Islet precursor cell (in vitro differentiated cells): ENCODE measurements around the gene PANK2.
"Not testable (repeated sequence)": the region's sequence is repeated elsewhere in the genome, so short reads cannot be mapped to it uniquely, and the experiment has no call there.

ENCODE experiments used
- DNase-seq: peaks from one replicate; pipeline ENCODE4 v3.0.0-alpha.2; 2018

PANK2 gene

DNA sequence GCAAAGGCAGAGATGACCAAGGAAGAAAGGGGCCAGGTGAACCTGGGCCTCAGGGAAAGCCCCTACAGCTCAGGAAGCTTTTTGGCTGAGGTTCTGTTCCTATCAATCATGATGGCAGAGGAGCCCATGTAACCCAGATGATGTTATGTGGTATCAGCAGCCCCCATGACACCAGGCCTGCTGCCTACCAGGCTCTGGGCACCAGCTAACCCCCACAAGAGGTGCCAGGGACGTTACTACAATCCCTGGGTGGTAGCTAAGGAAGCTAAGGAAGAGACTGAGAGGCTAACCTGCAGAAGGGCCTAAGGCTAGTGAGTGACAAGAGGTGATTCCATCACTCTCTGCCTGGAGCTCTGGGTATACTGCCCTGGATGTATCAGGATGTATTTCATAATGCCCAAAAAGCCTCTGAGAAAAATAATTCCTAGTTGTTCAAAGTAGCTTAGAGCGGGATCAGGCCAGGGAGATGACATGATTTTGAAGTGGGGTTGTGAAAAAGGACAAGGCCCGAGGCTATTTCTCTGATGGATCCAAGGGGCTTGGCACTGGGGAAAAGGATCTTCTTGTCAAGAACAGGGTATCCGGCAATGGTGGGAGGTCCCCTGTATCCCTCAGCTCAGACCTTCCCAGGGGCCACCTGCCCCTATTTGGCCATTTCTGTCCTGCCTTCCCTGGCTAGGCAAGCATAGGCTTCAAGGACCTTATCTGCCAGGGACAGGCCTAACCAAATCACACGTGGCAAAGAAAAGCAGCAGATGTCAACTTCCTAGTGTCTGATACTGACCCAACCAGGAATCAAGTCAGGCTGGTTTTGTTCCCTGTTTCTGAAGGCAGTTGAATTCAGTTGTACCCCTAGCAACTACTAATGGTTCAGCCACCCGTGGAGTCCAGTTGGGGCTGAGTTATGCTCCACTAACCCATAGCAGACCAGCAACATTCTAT lies 41.3 kb downstream of the PANK2 start:
- DNase-seq = no peak

DNA sequence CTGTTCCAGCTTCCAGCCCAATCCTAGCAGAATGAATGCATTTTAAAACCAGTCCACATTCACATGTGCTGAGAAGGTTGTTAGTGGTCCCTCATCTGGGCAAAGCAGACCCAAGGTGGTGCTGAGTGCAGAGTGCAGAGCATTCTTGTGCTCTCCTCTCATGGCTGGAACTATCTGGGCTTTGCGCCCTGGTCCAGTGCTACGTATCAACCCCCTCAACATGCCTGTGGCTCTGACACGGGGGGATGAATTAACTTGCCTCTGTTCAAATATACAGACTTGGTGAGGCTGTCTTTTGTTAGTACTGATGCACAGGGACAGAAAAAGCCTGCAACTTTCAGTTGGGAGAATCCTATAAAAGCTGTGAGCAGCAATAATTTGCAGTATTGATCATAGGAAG lies 42.5 kb downstream of the PANK2 start:
- no peak for DNase-seq

DNA sequence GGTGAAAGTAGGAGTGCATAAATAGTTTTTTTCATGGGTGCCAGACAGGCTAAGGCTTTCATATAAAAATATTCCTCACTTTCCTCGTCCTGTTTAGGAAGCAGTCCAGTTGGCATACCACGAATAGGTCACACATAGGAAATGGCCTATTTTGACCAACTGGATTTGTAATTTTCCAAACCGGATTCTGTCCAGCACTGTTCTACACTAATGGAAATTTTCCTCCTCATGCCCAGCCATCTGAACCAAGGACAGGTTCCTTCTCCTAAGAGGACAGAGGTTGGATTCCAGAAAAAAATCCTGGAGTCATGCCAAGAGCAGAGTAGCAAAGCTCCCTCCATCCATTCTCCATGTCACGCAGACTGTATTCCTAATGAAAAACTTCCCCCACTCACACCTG lies 43.1 kb downstream of the PANK2 start:
- no peak for DNase-seq

DNA sequence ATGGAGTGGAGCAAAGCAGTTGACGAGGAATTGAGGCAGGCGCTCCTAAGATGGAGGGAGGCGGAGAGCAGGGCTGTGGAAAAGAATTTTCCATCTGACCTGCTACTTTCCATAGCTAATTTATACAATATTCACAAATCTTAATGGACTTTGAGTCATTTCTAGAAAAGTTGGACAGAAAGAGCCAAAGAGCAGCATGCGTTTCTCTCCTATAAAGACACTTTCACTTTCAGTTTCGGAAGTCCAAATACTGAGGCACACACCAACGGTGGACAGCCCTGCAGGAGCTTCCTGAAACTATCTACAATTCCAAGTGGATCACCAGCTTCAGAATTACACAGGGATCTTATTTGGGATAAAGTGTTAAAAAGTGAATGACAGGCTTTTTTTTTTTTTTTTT lies 43.5 kb downstream of the PANK2 start:
- no peak for DNase-seq

DNA sequence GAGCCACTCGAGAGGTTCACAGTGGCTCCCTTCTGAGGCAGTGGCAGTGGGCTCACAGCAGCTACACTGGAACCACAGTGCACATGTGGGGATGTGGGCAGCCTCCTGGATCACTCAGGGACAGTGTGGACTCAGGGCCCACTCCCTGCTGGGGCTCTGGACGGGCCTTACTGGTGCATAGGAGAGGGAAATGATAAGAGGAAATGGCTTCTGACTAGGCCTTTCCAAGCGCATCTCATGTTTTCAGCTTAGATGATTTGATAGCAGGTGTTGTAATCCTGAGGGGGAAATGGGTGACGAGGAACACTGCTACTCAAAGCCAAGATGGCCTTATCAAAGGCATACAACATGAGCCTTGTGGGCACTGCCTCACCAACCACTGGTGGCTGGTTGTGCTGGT lies 44.0 kb downstream of the PANK2 start:
- DNase-seq = no peak

DNA sequence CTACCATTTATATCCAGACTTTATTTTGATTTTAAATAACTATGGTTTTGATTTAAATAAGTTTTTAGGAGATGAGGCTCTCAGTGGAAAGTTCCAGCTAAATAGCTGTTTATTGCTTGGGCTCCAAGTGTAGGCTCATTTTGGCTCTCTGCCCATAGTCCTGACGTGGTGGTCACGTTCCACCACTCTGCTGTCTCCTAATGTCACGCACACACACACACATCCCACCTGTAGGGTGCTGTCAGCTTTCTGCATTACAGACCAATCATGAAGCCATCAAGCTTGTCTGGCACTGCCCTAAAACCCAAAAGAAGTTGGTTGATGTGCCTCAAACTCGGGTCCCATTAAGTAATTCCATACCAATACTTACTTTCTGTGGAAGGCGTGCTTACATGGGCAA lies 45.4 kb downstream of the PANK2 start:
- no peak for DNase-seq

DNA sequence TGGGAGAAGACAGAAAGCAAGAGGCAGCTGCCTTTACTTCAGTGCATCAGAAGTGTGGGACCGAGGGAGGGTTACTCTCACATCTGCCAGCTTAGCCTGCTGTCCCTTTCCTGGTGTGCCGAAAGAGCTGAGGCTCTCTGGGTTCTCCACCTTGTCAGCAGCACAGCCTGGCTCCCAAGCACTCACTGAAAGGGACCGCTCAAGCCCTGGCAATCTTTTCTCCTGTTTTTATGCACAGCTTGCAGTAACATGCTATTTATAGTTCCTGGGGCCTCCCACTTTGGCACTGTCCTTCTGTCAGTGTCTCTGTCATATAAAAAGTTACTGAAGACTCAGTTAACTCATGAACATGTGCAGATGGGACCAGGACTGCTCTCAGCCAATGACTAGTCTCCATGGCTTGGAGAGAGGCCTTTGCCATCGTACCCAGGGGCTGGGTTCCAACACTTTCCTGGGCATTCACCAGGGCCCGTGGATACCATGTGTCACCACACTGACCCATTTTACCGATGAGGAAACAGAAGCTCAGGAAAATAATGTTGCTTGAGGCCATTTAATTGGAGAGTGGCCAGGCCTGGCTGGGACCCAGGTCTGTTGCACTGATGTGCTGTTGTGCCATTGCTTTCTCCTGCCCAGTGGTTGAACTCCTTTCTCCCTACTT lies 46.2 kb downstream of the PANK2 start:
- no peak for DNase-seq

DNA sequence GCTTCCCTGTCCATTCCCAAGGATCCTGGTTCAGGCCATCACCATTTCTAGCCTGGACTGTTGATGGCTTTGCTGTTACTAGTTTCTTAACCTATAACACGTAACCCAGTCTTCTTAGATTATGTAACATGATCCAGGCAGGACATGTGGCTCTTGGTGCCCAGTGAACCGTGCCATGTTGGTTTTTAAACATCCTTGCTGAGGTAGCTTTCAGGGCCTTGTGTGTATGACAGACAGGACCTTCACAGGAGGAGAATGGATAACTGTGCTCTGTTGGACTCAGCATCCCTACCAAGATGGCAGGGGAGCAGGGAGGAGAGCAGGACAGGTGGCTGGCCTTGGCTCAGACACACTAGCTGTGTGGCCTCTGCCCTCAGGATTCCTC lies 46.8 kb downstream of the PANK2 start:
- DNase-seq = no peak

DNA sequence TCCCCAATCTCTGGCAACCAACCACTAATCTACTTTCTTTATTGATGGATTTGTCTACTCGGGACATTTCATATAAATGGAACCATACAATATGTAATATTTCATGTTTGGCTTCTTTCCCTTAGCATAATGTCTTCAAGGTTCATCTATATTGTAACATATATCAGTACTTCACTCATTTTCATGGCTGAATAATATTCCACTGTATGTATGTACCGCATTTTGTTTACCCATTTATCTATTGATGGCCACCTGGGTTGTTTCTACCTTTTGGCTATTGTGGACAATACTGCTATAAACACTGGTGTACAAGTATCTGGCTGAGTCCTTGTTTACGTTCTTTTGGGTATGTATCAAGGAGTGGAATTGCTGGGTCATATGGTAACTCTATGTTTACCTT lies 48.4 kb downstream of the PANK2 start:
- no peak for DNase-seq

DNA sequence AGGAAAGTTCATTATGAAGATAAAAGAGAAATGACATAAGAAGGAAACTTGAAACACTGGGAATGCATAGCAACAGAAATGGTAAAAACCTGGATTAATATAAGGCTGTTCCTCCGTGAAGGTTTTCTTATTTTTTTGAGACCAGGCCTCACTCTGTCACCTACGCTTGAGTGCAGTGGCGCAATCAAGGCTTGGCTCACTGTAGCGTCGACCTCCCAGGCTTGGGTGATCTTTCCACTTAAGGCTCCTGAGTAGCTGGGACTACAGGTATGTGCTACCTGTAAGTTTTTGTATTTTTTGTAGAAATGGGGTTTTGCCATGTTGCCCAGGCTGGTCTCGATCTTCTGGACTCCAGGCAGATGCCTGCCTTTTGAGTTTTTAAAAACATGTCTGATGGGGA lies 51.7 kb downstream of the PANK2 start:
- no peak for DNase-seq

DNA sequence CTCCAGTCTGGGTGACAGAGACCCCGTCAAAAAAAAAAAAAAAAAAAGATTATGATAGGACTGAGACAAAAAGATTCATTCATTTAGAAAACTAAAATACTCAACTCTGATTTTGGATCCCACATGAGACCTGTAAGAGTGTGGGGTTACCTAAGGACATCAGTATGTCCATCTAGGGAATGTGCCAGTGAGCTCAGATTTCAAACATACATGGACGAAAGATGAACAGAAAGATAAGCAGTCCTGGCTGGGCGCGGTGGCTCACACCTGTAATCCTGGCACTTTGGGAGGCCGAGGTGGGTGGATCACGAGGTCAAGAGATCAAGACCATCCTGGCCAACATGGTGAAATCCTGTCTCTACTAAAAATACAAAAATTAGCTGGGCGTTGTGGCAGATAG lies 57.5 kb downstream of the PANK2 start:
- DNase-seq = not testable (repeated sequence)

DNA sequence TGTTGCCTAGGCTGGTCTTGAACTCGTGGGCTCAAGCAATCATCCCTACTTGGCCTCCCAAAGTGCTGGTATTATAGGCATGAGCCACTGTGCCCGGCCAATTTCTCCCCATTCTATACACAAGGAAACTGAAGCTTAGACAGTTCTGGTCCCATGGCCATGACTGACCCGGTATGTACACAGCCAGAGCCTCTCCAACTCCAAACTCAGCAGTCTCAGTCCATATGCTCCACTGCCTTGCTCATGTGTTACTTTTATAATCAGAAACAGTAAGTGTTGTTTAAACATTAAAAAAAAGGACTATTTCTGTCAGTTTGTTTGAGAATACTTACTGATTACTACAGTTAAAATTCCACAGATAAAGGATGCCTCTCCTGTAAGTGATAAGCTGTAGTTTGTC lies 75.5 kb downstream of the PANK2 start:
- DNase-seq = no peak

DNA sequence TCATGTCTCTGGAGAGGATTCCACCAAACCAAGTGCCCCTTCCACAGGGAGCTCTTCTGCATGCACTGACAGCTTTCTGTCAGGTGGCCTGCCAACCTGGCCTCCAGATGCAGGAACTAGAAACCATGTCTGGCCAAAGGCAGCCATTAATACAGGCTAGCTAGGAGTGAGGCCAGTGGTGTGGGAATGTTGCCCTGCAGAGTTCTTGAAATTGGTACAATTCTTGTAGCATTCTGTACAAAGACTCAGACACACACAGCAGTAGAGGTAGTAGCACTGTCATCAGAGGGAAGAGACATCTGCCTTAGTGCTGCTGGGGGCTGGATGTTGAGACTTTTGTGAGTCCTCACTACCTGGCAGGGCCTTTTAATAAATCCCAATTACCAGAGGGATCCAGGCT lies 77.4 kb downstream of the PANK2 start:
- DNase-seq = no peak

DNA sequence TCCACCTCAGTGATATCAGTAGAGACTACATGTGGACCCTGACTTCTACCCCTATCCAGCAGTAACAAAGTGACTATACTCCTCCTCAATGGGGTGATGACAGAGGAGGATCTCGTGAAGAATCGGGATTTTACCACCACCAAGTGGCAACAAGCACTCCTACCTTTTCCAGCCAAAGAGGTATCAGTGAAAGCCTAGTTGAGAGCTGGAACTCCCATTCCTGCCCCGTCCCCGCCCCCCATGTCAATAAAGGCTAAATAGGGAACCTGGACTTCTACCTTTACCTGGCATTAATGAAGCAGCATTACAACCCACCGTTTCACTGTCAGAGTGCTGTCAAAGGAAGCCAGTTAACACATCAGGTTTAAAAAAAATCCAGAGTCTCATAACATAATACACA lies 80.8 kb downstream of the PANK2 start:
- no peak for DNase-seq

DNA sequence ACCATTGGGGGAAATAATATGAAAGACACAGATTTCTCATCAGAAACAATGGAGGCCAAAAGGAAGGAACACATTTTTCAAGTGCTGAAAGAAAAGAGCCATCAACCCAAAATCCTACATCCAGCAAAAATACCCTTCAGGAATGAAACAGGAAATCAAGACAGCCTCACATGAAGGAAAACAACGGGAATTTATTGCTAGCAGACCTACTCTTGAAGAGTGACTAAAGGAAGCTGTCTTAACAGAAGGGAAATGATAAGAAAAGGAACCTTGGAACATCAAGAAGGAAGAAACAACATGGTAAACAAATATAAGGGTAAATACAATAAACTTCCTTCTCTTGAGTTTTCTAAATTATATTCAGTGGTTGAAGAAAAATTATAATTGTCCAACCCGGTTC lies 82.0 kb downstream of the PANK2 start:
- no peak for DNase-seq

DNA sequence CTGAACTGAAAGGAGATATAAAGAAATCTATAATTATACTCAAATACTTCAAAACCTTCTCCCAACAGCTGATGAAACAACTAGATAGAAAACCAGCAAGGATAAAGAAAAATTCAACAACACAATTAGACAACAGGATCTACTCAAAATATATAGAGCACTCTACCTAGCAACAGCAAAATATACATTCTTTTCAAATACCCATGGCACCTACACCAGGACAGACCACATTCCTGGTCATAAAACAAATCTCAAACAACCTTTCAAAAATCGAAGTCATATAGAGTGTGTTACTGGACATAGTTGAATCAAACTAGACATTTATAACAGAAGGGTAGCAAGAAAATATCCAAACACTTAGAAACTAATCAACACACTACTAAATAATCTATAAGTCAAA lies 83.0 kb downstream of the PANK2 start:
- DNase-seq = no peak

DNA sequence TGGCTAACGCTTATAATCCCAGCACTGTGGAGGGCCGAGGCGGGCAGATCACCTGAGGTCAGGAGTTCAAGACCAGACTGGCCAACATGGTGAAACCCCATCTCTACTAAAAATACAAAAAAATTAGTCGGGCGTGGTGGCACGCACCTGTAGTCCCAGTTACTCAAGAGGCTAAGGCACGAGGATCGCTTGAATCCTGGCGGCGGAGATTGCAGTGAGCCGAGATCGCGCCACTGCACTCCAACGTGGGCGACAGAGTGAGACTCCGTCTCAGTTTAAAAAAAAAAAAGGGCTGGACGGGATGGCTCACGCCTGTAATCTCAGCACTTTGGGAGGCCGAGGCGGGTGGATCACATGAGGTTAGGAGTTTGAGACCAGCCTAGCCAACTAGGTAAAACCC lies 83.4 kb downstream of the PANK2 start:
- not testable (repeated sequence) for DNase-seq

DNA sequence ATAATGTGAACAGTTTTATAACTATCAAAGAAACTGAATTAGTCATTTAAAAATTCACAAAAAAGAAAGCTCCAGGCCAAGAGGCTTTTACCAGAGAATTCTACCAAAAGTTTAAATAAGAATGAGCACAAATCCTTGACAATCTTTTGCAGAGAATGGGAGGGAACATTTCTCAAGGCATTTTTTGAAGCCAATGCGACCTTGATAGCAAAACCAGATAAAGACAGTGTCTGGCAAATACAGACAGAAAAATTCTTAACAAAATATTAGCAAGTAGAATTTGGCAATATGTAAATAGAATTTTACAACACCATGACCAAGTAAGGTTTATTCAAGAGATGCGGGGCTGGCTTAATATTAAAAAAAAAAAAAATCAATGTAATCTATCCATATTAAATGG lies 84.5 kb downstream of the PANK2 start:
- DNase-seq = no peak

DNA sequence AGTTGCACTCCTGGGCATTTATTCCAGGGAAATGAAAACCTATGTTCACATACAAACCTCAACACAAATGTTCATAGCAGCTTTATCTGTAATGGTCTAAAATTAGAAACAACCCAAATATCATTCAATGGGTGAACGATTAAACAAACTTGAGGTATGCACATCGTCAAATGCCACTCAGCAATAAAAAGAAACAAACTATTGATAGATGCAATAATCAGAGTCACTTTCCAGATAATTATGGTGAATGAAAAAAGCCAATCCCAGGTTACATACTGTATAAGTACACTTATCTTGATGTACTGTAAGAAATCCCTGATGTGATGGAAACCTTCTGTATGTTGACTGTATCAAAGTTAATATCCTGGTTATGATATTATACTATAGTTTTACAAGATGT lies 87.3 kb downstream of the PANK2 start:
- DNase-seq = no peak
